HEK293 (cell line): ENCODE data around the gene ALOX5.

Experiments used
- ELK4 ChIP-seq: IDR thresholded peaks from 2 replicates; pipeline ENCODE4 v1.6.1; 2011; ENCODE audit warnings: mild to moderate bottlenecking, low read depth, low read length, borderline replicate concordance
- KLF17 ChIP-seq: fragments of 450-650 bp; formaldehyde crosslinking; IDR thresholded peaks from 2 replicates; pipeline ENCODE4 v1.5.1; 2016; ENCODE audit warnings: missing biosample characterization, missing genetic modification characterization
- KLF9 ChIP-seq: fragments of 450-650 bp; formaldehyde crosslinking; IDR thresholded peaks from 2 replicates; pipeline ENCODE4 v1.5.1; 2016; ENCODE audit warnings: missing biosample characterization, missing genetic modification characterization, low read depth
- MYNN ChIP-seq: fragments of 450-650 bp; formaldehyde crosslinking; IDR thresholded peaks from 2 replicates; pipeline ENCODE4 v1.5.1; 2016; ENCODE audit warnings: missing biosample characterization, missing genetic modification characterization, borderline replicate concordance
- PRDM1 ChIP-seq: fragments of 450-650 bp; formaldehyde crosslinking; IDR thresholded peaks from 2 replicates; pipeline ENCODE4; 2016; ENCODE audit warnings: missing biosample characterization, missing genetic modification characterization
- TRIM28 ChIP-seq: IDR thresholded peaks from 2 replicates; pipeline ENCODE4 v1.6.1; 2011; ENCODE audit warnings: low read length, control low read depth, borderline replicate concordance
- ZBTB1 ChIP-seq: fragments of 450-650 bp; formaldehyde crosslinking; IDR thresholded peaks from 2 replicates; pipeline ENCODE4 v1.5.1; 2016; ENCODE audit warnings: missing biosample characterization, missing genetic modification characterization
- ZBTB10 ChIP-seq: fragments of 450-650 bp; formaldehyde crosslinking; IDR thresholded peaks from 2 replicates; pipeline ENCODE4 v1.5.1; 2016; ENCODE audit warnings: missing biosample characterization, missing genetic modification characterization
- ZBTB26 ChIP-seq: fragments of 450-650 bp; formaldehyde crosslinking; optimal IDR thresholded peaks from 2 replicates; pipeline ENCODE3; 2016; ENCODE audit warnings: missing biosample characterization, mild to moderate bottlenecking, missing genetic modification characterization
- ZFHX2 ChIP-seq: fragments of 450-650 bp; formaldehyde crosslinking; conservative IDR thresholded peaks from 2 replicates; pipeline ENCODE4 v1.5.1; 2016; ENCODE audit warnings: missing biosample characterization, missing genetic modification characterization
- ZFP37 ChIP-seq: fragments of 450-650 bp; formaldehyde crosslinking; IDR thresholded peaks from 2 replicates; pipeline ENCODE4 v1.5.1; 2016; ENCODE audit warnings: missing biosample characterization, missing genetic modification characterization
- ZNF148 ChIP-seq: fragments of 450-650 bp; formaldehyde crosslinking; IDR thresholded peaks from 2 replicates; pipeline ENCODE4 v1.5.0; 2017; ENCODE audit warnings: missing biosample characterization, missing genetic modification characterization, borderline replicate concordance
- ZNF157 ChIP-seq: fragments of 450-650 bp; formaldehyde crosslinking; IDR thresholded peaks from 2 replicates; pipeline ENCODE4 v1.5.1; 2016; ENCODE audit warnings: missing biosample characterization, missing genetic modification characterization
- ZNF184 ChIP-seq: fragments of 450-650 bp; IDR thresholded peaks from 2 replicates; pipeline ENCODE4 v1.5.1; 2018; ENCODE audit warnings: missing biosample characterization, mild to moderate bottlenecking, missing genetic modification characterization
- ZNF23 ChIP-seq: fragments of 450-650 bp; formaldehyde crosslinking; IDR thresholded peaks from 2 replicates; pipeline ENCODE4 v1.5.1; 2016; ENCODE audit warnings: missing biosample characterization, missing genetic modification characterization, borderline replicate concordance
- ZNF324 ChIP-seq: fragments of 450-650 bp; formaldehyde crosslinking; IDR thresholded peaks from 2 replicates; pipeline ENCODE4 v1.5.1; 2016; ENCODE audit warnings: missing biosample characterization, missing genetic modification characterization
- ZNF362 ChIP-seq: fragments of 450-650 bp; formaldehyde crosslinking; IDR thresholded peaks from 2 replicates; pipeline ENCODE4 v1.5.1; 2016; ENCODE audit warnings: missing biosample characterization, missing genetic modification characterization
- ZNF416 ChIP-seq: fragments of 450-650 bp; formaldehyde crosslinking; IDR thresholded peaks from 2 replicates; pipeline ENCODE4 v1.5.1; 2016; ENCODE audit warnings: missing biosample characterization, missing genetic modification characterization
- ZNF580 ChIP-seq: fragments of 450-650 bp; formaldehyde crosslinking; IDR thresholded peaks from 2 replicates; pipeline ENCODE4 v1.5.1; 2016; ENCODE audit warnings: missing biosample characterization, missing genetic modification characterization
- ZNF585B ChIP-seq: fragments of 450-650 bp; formaldehyde crosslinking; IDR thresholded peaks from 2 replicates; pipeline ENCODE4 v1.5.1; 2016; ENCODE audit warnings: missing biosample characterization, missing genetic modification characterization
- ZNF621 ChIP-seq: fragments of 450-650 bp; formaldehyde crosslinking; IDR thresholded peaks from 2 replicates; pipeline ENCODE4 v1.5.1; 2017; ENCODE audit warnings: missing biosample characterization, missing genetic modification characterization
- ZNF639 ChIP-seq: fragments of 450-650 bp; formaldehyde crosslinking; IDR thresholded peaks from 2 replicates; pipeline ENCODE4 v1.5.1; 2016; ENCODE audit warnings: missing biosample characterization, missing genetic modification characterization
- ZNF677 ChIP-seq: fragments of 450-650 bp; IDR thresholded peaks from 2 replicates; pipeline ENCODE4 v1.5.0; 2018; ENCODE audit warnings: missing biosample characterization, mild to moderate bottlenecking, missing genetic modification characterization, moderate library complexity
- ZNF76 ChIP-seq: fragments of 450-650 bp; formaldehyde crosslinking; IDR thresholded peaks from 2 replicates; pipeline ENCODE4; 2016; ENCODE audit warnings: low read depth, missing biosample characterization, missing genetic modification characterization, borderline replicate concordance
- ZNF792 ChIP-seq: fragments of 450-650 bp; formaldehyde crosslinking; IDR thresholded peaks from 2 replicates; pipeline ENCODE4 v1.5.1; 2016; ENCODE audit warnings: missing biosample characterization, missing genetic modification characterization
- ZNF830 ChIP-seq: fragments of 450-650 bp; IDR thresholded peaks from 2 replicates; pipeline ENCODE4 v1.5.0; 2018; ENCODE audit warnings: missing biosample characterization, missing genetic modification characterization, low read depth, mild to moderate bottlenecking, moderate library complexity
- ZXDB ChIP-seq: fragments of 450-650 bp; formaldehyde crosslinking; IDR thresholded peaks from 2 replicates; pipeline ENCODE4 v1.5.1; 2016; ENCODE audit warnings: missing biosample characterization, missing genetic modification characterization

The ALOX5 gene

GRCh38 chr10:45373576-45374349, at the start of gene ALOX5 (continued):
- TF ChIP-seq ZNF148 (tag by site-specific recombination) (no peak), ZFP37 (tag by site-specific recombination) (no peak), ZNF416 (tag by site-specific recombination) (no peak), ZNF580 (tag by site-specific recombination) (peak; percentile 82; the same call in 1 of the 2 replicates), ZNF677 (tag by site-specific recombination) (no peak), MYNN (tag by site-specific recombination) (no peak), ZBTB26 (peak; percentile 71), ZXDB (tag by site-specific recombination) (peak; percentile 47; the same call in 1 of the 2 replicates), ZNF792 (tag by site-specific recombination) (no peak), ZNF621 (tag by site-specific recombination) (no peak), ZNF639 (tag by site-specific recombination) (no peak; the same call in 1 of the 2 replicates), KLF9 (tag by site-specific recombination) (no peak), PRDM1 (tag by site-specific recombination) (no peak), ZNF157 (tag by site-specific recombination) (no peak), ZNF184 (tag by site-specific recombination) (no peak), ZNF585B (tag by site-specific recombination) (no peak), ZFHX2 (tag by site-specific recombination) (peak; percentile 69), ZNF362 (tag by site-specific recombination) (no peak), ELK4 (no peak), ZBTB1 (no peak), TRIM28 (no peak), KLF17 (tag by site-specific recombination) (no peak), ZBTB10 (tag by site-specific recombination) (peak; percentile 29; the same call in 1 of the 2 replicates), ZNF830 (tag by site-specific recombination) (no peak), ZNF76 (tag by site-specific recombination) (no peak), ZNF324 (tag by site-specific recombination) (no peak), ZNF23 (tag by site-specific recombination) (no peak)
